MCF 10A (cell line): ENCODE measurements around the gene VKORC1. TPM values are rescaled to one million over a fixed set of nuclear protein-coding genes. Genes with fewer than 3 reads are reported as not detected.

ENCODE experiments used
- BruUV-seq: library from RNA; stranded (reverse); fragments of 400-500 nt; replicated peaks from 2 replicates; lab custom pipeline; 2021; lab: Mats Ljungman, UMichigan
- CTCF ChIA-PET: fragments of 300-600 bp; sonication (Branson Sonifier 250); formaldehyde crosslinking; extraction: SDS; loops from one replicate; lab custom pipeline; 2021; ENCODE audit warnings: antibody characterized with exemption, inconsistent platforms; lab: Yijun Ruan, JAX
- POLR2A ChIA-PET: fragments of 300-600, 350-650 bp; sonication (Branson Sonifier 250); formaldehyde crosslinking; extraction: SDS; loops from one replicate; lab custom pipeline; 2020; ENCODE audit warnings: antibody characterized with exemption, inconsistent platforms; lab: Yijun Ruan, JAX
- DNase-seq: peaks from one replicate; pipeline ENCODE4 v3.0.0-alpha.2; 2018; ENCODE audit not compliant: unreplicated experiment
- H3K27ac Mint-ChIP-seq: one replicate; pipeline ENCODE4 v1.8.0; 2022; ENCODE audit warnings: mild to moderate bottlenecking, low read depth, mixed read lengths; ENCODE audit not compliant: unreplicated experiment
- H3K27me3 Mint-ChIP-seq: one replicate; pipeline ENCODE4 v1.8.0; 2022; ENCODE audit warnings: mixed read lengths; ENCODE audit not compliant: insufficient read depth, unreplicated experiment
- H3K36me3 Mint-ChIP-seq: one replicate; pipeline ENCODE4 v1.8.0; 2022; ENCODE audit warnings: mild to moderate bottlenecking, moderate library complexity, mixed read lengths; ENCODE audit not compliant: insufficient read depth, unreplicated experiment
- H3K4me1 Mint-ChIP-seq: one replicate; pipeline ENCODE4 v1.8.0; 2022; ENCODE audit warnings: mixed read lengths; ENCODE audit not compliant: insufficient read depth, unreplicated experiment
- H3K4me3 Mint-ChIP-seq: one replicate; pipeline ENCODE4 v1.8.0; 2022; ENCODE audit warnings: mild to moderate bottlenecking, moderate library complexity, mixed read lengths; ENCODE audit not compliant: unreplicated experiment
- H3K9me3 Mint-ChIP-seq: one replicate; pipeline ENCODE4 v1.8.0; 2022; ENCODE audit warnings: mixed read lengths; ENCODE audit not compliant: unreplicated experiment
- CTCF ChIP-seq: fragments of 200-600 bp; IDR thresholded peaks from one replicate; pipeline ENCODE4 v1.8.0; 2022; ENCODE audit warnings: antibody characterized with exemption, mild to moderate bottlenecking; ENCODE audit not compliant: unreplicated experiment
- intact Hi-C: fragments of 100-400 bp; cut with micrococcal nuclease; formaldehyde crosslinking; loops from 2 replicates; pipeline ENCODE4 v1.14.1; 2022
- total RNA-seq: library from RNA; stranded (reverse); gene quantifications from 2 replicates; pipeline ENCODE4 v1.2.3, GENCODE V29; 2022

VKORC1 gene
- total RNA-seq, 1 experiment from 2014 or later, result 66.3 TPM

- peaks cover 11% of the 10 kb centered on the region for H3K4me1 Mint-ChIP-seq
- H3K27ac Mint-ChIP-seq, result no peak overlapping the region
- peaks cover 22% of the 10 kb centered on the region for H3K36me3 Mint-ChIP-seq
- TF ChIP-seq CTCF, result no peak
- POLR2A ChIA-PET, result interaction anchor here (1.0 kb wide), 1 partner anchor 12 kb away, joined by 5 read pairs; the partner anchor contains the start of genes ZNF646 and ZNF668
- CTCF ChIA-PET, result interaction anchor here (0.5 to 2.5 kb wide), 6 partner anchors 9 to 303 kb away, joined by 3 to 13 read pairs (median 4); partner anchors contain the start of gene HSD3B7
- intact Hi-C loops, result no loop called here
- H3K4me3 Mint-ChIP-seq, result no peak overlapping the region
- DNase-seq, result no peak
- no TSS peak for BruUV-seq
- H3K27me3 Mint-ChIP-seq, result no peaks in the 10 kb centered on the region
- H3K9me3 Mint-ChIP-seq, result no peaks in the 10 kb centered on the region
Observed at GRCh38 chr16:31085873-31086628, 8.5 kb downstream of the VKORC1 start.

GRCh38 chr16:31085411-31085810, 9.2 kb downstream of the VKORC1 start:
- Mint-ChIP-seq H3K4me1 (peaks cover 6% of the 10 kb centered on the region), H3K9me3 (no peaks in the 10 kb centered on the region)

GRCh38 chr16:31084584-31085302, 9.9 kb downstream of the VKORC1 start:
- TF ChIP-seq CTCF, result no peak
- no peaks in the 10 kb centered on the region for H3K27me3 Mint-ChIP-seq
- H3K9me3 Mint-ChIP-seq, result no peaks in the 10 kb centered on the region
- DNase-seq, result no peak
- ChIA-PET CTCF (interaction anchor here (1.0 to 2.5 kb wide), 3 partner anchors 9 to 100 kb away, joined by 3 to 13 read pairs (median 3); partner anchors contain the start of gene HSD3B7), POLR2A (interaction anchor here (2.0 kb wide), 1 partner anchor 11 kb away, joined by 6 read pairs; the partner anchor contains the start of genes ZNF646 and ZNF668)
- H3K27ac Mint-ChIP-seq, result no peak overlapping the region
- H3K4me3 Mint-ChIP-seq, result no peak overlapping the region
- peaks cover 6% of the 10 kb centered on the region for H3K4me1 Mint-ChIP-seq
- intact Hi-C loops, result no loop called here
- H3K36me3 Mint-ChIP-seq, result peaks cover 13% of the 10 kb centered on the region
- no TSS peak for BruUV-seq

More at GRCh38 chr16:31085411-31085810, 9.2 kb downstream of the VKORC1 start:
- H3K36me3 Mint-ChIP-seq, result peaks cover 18% of the 10 kb centered on the region
- no TSS peak for BruUV-seq
- H3K27me3 Mint-ChIP-seq, result no peaks in the 10 kb centered on the region
- no peak for TF ChIP-seq CTCF
- intact Hi-C loops, result no loop called here
- no peak overlapping the region for H3K27ac Mint-ChIP-seq
- ChIA-PET POLR2A (interaction anchor here (1.0 kb wide), 1 partner anchor 11 kb away, joined by 5 read pairs; the partner anchor contains the start of genes ZNF646 and ZNF668), CTCF (interaction anchor here (0.5 to 2.5 kb wide), 5 partner anchors 9 to 303 kb away, joined by 3 to 13 read pairs (median 3); partner anchors contain the start of gene HSD3B7)
- no peak overlapping the region for H3K4me3 Mint-ChIP-seq
- no peak for DNase-seq
